Activated CD4-positive, alpha-beta memory T cell treated with anti-CD3 and anti-CD28 coated beads, Interleukin-2, amount 10 ng/mL, durations not matched to agents 7 days and 5 days (primary cell): ENCODE data around the gene DLG5. TPM values are rescaled to one million over a fixed set of nuclear protein-coding genes. Genes with fewer than 3 reads are reported as not detected.

ENCODE experiments used
- CTCF ChIA-PET: fragments of 350-600 bp; sonication (Branson Sonifier 250); formaldehyde crosslinking; loops from one replicate; lab custom pipeline; 2021; ENCODE audit warnings: antibody characterized with exemption, inconsistent platforms; lab: Charles Lee
- POLR2A ChIA-PET: fragments of 350-600 bp; sonication (Branson Sonifier 250); formaldehyde crosslinking; loops from one replicate; lab custom pipeline; 2021; ENCODE audit warnings: antibody characterized with exemption; lab: Charles Lee
- DNase-seq: peaks from one replicate; pipeline ENCODE4 v3.0.0-alpha.2; 2020
- H3K27ac Mint-ChIP-seq: one replicate; pipeline ENCODE4 v1.8.0; 2021; ENCODE audit warnings: mild to moderate bottlenecking, mixed read lengths
- H3K27me3 Mint-ChIP-seq: one replicate; pipeline ENCODE4 v1.8.0; 2021; ENCODE audit warnings: mixed read lengths
- H3K36me3 Mint-ChIP-seq: one replicate; pipeline ENCODE4 v1.8.0; 2021; ENCODE audit warnings: low read depth, mixed read lengths
- H3K4me1 Mint-ChIP-seq: one replicate; pipeline ENCODE4 v1.8.0; 2021; ENCODE audit warnings: mixed read lengths
- H3K4me3 Mint-ChIP-seq: one replicate; pipeline ENCODE4 v1.8.0; 2021; ENCODE audit warnings: mild to moderate bottlenecking, mixed read lengths
- H3K9me3 Mint-ChIP-seq: one replicate; pipeline ENCODE4 v1.8.0; 2021; ENCODE audit warnings: mixed read lengths
- total RNA-seq, 2 experiments: library from RNA; stranded (reverse); gene quantifications; one replicate each; pipeline ENCODE4 v1.2.3, GENCODE V29; 2021

The DLG5 gene
- total RNA-seq, 2 experiments from 2014 or later, result 9.6 to 9.9 TPM

DNA sequence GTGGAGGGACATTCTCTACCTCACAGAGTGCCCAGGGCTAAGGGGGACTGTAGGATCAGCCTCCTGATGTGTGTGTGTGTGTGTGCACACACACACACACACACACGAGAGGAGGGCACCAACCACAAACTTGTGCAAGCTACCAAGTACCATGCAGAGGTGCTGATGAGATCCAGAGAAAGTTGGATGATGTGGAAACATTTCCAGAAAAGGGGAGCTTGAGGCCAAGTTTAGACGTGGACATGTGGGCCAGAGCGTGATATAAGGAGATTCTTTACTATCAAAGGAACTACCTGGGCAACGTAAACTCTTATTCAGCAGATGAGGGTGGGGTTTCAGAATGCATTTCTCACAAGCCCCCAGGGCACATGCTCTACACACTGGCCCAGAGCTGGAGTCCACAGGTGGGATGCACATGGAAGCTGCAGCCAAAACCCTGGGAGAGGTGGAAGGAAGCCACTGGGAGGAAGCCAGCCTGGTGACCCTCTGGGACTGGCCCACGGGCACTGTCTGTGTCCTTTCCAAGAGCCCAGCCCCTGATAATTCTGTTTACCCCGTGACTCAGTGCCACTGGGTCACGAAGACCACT lies 53.5 kb downstream of the DLG5 start:
- POLR2A ChIA-PET, result interaction anchor here (1.0 to 1.1 kb wide), 2 partner anchors 53 to 161 kb away, joined by 3 read pairs; no protein-coding TSS in a partner anchor
- peaks cover 20% of the 10 kb centered on the region for H3K4me1 Mint-ChIP-seq
- no peak overlapping the region for H3K27ac Mint-ChIP-seq
- no peak for DNase-seq
- H3K27me3 Mint-ChIP-seq, result no peaks in the 10 kb centered on the region
- H3K4me3 Mint-ChIP-seq, result no peak overlapping the region
- H3K9me3 Mint-ChIP-seq, result no peaks in the 10 kb centered on the region
- no peaks in the 10 kb centered on the region for H3K36me3 Mint-ChIP-seq
- CTCF ChIA-PET, result interaction anchor here (1.0 to 1.3 kb wide), 2 partner anchors 26 to 157 kb away, joined by 3 to 8 read pairs; partner anchors contain the start of gene POLR3A

- Mint-ChIP-seq H3K4me1 (peaks cover 18% of the 10 kb centered on the region), H3K27ac (no peak overlapping the region), H3K36me3 (no peaks in the 10 kb centered on the region), H3K4me3 (no peak overlapping the region), H3K27me3 (no peaks in the 10 kb centered on the region), H3K9me3 (no peaks in the 10 kb centered on the region)
- ChIA-PET POLR2A (no interaction called here), CTCF (no interaction called here)
- no peak for DNase-seq
Measured at GRCh38 chr10:77872151-77872946, 54.2 kb downstream of the DLG5 start.

- Mint-ChIP-seq H3K4me1 (peaks cover 18% of the 10 kb centered on the region), H3K27ac (no peak overlapping the region), H3K27me3 (no peaks in the 10 kb centered on the region), H3K4me3 (no peak overlapping the region), H3K36me3 (no peaks in the 10 kb centered on the region), H3K9me3 (no peaks in the 10 kb centered on the region)
- ChIA-PET POLR2A (interaction anchor here (1.4 kb wide), 1 partner anchor 28 kb away, joined by 3 read pairs; no protein-coding TSS in a partner anchor), CTCF (no interaction called here)
- no peak for DNase-seq
Measured at GRCh38 chr10:77869626-77870420, 56.7 kb downstream of the DLG5 start.

- ChIA-PET CTCF (no interaction called here), POLR2A (interaction anchor here (1.4 kb wide), 1 partner anchor 26 kb away, joined by 3 read pairs; no protein-coding TSS in a partner anchor)
- no peak overlapping the region for H3K27ac Mint-ChIP-seq
- no peaks in the 10 kb centered on the region for H3K9me3 Mint-ChIP-seq
- no peak overlapping the region for H3K4me3 Mint-ChIP-seq
- peaks cover 6% of the 10 kb centered on the region for H3K4me1 Mint-ChIP-seq
- no peaks in the 10 kb centered on the region for H3K27me3 Mint-ChIP-seq
- DNase-seq, result no peak
- H3K36me3 Mint-ChIP-seq, result no peaks in the 10 kb centered on the region
Measured at GRCh38 chr10:77868523-77868922, 58.0 kb downstream of the DLG5 start.

GRCh38 chr10:77867124-77867719 lies 59.3 kb downstream of the DLG5 start:
- POLR2A ChIA-PET, result no interaction called here
- no peak overlapping the region for H3K27ac Mint-ChIP-seq
- no peak overlapping the region for H3K4me3 Mint-ChIP-seq
- DNase-seq, result no peak
- H3K4me1 Mint-ChIP-seq, result no peaks in the 10 kb centered on the region
- H3K9me3 Mint-ChIP-seq, result no peaks in the 10 kb centered on the region
- no peaks in the 10 kb centered on the region for H3K27me3 Mint-ChIP-seq
- H3K36me3 Mint-ChIP-seq, result no peaks in the 10 kb centered on the region
- CTCF ChIA-PET, result no interaction called here

- H3K27me3 Mint-ChIP-seq, result no peaks in the 10 kb centered on the region
- CTCF ChIA-PET, result no interaction called here
- H3K27ac Mint-ChIP-seq, result no peak overlapping the region
- POLR2A ChIA-PET, result no interaction called here
- H3K9me3 Mint-ChIP-seq, result no peaks in the 10 kb centered on the region
- H3K4me1 Mint-ChIP-seq, result no peaks in the 10 kb centered on the region
- no peaks in the 10 kb centered on the region for H3K36me3 Mint-ChIP-seq
- no peak overlapping the region for H3K4me3 Mint-ChIP-seq
- no peak for DNase-seq
Measured at GRCh38 chr10:77866598-77866997, 60.0 kb downstream of the DLG5 start.

GRCh38 chr10:77865580-77866324 lies 60.8 kb downstream of the DLG5 start:
- Mint-ChIP-seq H3K36me3 (no peaks in the 10 kb centered on the region), H3K4me1 (no peaks in the 10 kb centered on the region), H3K9me3 (no peaks in the 10 kb centered on the region), H3K4me3 (no peak overlapping the region), H3K27me3 (no peaks in the 10 kb centered on the region), H3K27ac (no peak overlapping the region)
- DNase-seq, result no peak
- POLR2A ChIA-PET, result no interaction called here
- CTCF ChIA-PET, result no interaction called here

DNA sequence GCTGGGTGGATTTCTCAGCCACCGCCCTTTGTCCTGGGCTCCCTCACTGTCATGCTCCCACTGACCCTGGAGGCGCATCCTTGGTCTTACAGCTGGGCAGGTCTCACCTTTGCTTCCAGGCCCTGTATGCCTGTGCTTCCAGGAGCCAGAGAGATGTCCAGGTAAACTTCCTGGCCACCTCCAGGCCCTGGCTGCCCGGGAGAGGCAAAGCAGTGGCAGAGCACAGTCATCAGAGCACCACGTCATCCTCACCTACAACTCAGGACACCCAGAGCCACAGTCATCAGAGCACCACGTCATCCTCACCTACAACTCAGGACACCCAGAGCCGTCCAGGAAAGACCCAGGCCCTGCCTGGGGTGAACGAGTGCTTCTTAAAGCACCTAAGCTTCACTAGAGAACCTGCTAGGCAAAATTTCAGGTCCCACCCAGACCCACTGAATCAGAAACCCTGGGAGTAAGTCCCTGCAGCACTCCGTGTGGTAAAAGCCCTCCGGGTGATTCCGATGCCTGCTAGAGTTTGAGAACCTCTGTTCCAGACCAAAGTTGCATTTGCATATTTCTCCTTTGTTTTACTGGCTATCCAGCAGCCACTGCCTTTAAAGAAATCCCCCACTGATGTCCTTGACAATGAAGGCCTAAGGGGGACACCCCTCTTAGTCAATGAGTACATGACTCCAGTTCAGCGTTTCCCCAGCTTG lies 62.3 kb downstream of the DLG5 start:
- ChIA-PET CTCF (no interaction called here), POLR2A (no interaction called here)
- H3K4me1 Mint-ChIP-seq, result no peaks in the 10 kb centered on the region

DNA sequence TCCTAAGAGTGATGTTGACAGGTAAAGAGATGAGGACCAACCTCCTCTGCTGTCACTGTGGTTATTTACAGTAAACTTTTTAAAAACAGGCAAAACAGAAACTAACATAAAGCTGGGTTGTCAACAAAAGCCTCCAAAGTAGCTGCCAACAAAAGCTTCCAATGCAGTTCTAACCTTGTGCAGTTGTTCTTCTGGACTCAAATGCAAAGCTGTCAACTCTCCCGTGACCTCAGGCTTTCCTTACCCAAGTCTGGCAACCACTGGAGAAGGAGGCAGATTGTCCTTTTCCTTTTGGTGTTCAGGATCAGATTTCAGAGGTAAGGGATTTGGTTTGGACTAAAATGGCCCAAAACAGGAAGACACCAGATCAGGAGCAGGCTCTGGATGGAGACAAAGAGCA lies 63.1 kb downstream of the DLG5 start:
- no peak for DNase-seq
- Mint-ChIP-seq H3K27me3 (no peaks in the 10 kb centered on the region), H3K4me3 (no peak overlapping the region), H3K4me1 (no peaks in the 10 kb centered on the region), H3K36me3 (no peaks in the 10 kb centered on the region), H3K27ac (no peak overlapping the region), H3K9me3 (no peaks in the 10 kb centered on the region)
- CTCF ChIA-PET, result no interaction called here
- POLR2A ChIA-PET, result no interaction called here

More for the DNA sequence above, 62.3 kb downstream of the DLG5 start:
- Mint-ChIP-seq H3K9me3 (no peaks in the 10 kb centered on the region), H3K36me3 (no peaks in the 10 kb centered on the region), H3K27me3 (no peaks in the 10 kb centered on the region), H3K4me3 (no peak overlapping the region), H3K27ac (no peak overlapping the region)
- DNase-seq, result no peak

DNA sequence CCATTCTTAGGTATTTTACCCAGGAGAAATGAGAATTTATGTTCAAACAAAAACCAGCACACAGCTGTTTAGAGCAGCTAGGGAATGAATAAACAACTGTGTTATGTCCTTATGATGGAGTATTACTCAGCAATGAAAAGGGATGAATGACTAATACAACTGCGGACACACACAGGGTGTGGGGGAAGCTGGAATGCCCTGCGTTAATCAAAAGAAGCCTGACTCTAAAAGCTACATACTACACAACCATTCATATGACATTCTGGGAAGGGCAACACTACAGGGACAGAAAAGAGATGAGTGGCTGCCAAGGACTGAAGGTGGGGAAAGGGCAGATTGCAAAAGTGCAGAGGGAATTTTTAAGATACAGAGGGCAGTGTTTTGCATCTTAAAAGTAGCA lies 64.0 kb downstream of the DLG5 start:
- Mint-ChIP-seq H3K27me3 (no peaks in the 10 kb centered on the region), H3K4me1 (no peaks in the 10 kb centered on the region), H3K9me3 (no peaks in the 10 kb centered on the region), H3K27ac (no peak overlapping the region), H3K36me3 (no peaks in the 10 kb centered on the region), H3K4me3 (no peak overlapping the region)
- ChIA-PET POLR2A (interaction anchor here (0.6 kb wide), 1 partner anchor 13 kb away, joined by 3 read pairs; no protein-coding TSS in a partner anchor), CTCF (no interaction called here)
- DNase-seq, result no peak

- DNase-seq, result no peak
- Mint-ChIP-seq H3K36me3 (no peaks in the 10 kb centered on the region), H3K4me1 (no peaks in the 10 kb centered on the region), H3K9me3 (no peaks in the 10 kb centered on the region), H3K27me3 (no peaks in the 10 kb centered on the region), H3K27ac (no peak overlapping the region), H3K4me3 (no peak overlapping the region)
- CTCF ChIA-PET, result no interaction called here
- POLR2A ChIA-PET, result no interaction called here
Measured at GRCh38 chr10:77861366-77861765, 65.2 kb downstream of the DLG5 start.

GRCh38 chr10:77859865-77860282 lies 66.7 kb downstream of the DLG5 start:
- Mint-ChIP-seq H3K27ac (no peak overlapping the region), H3K4me3 (no peak overlapping the region), H3K4me1 (no peaks in the 10 kb centered on the region), H3K27me3 (no peaks in the 10 kb centered on the region), H3K36me3 (no peaks in the 10 kb centered on the region), H3K9me3 (no peaks in the 10 kb centered on the region)
- no peak for DNase-seq
- CTCF ChIA-PET, result no interaction called here
- POLR2A ChIA-PET, result no interaction called here
